Spleen (tissue), 11 donors: Measurements from ENCODE around the gene FN1. TPM values are rescaled to one million over a fixed set of nuclear protein-coding genes. Genes with fewer than 3 reads are reported as not detected.

Experiments
- DNase-seq: peaks from one replicate; pipeline ENCODE4 v3.0.0-alpha.2; 2020
- H3K27ac ChIP-seq, 8 donors: fragments of 200-600 bp; sonication (generic) in 7 of 8; 1 replicate in 4 of 8; 2 replicates in 4 of 8; pipeline versions ENCODE4 v1.5.0 to v1.8.0; 2016 to 2021; ENCODE audit warnings: inconsistent platforms in 4 of 8, mild to moderate bottlenecking in 4 of 8, moderate library complexity in 1 of 8
- H3K27me3 ChIP-seq, 7 donors: fragments of 200-600 bp; sonication (generic) in 6 of 7; replicated peaks in 1 of 7; 1 replicate in 4 of 7; 2 replicates in 3 of 7; pipeline versions ENCODE4 v1.5.0 to v1.8.0; 2016 to 2021; ENCODE audit warnings: inconsistent platforms in 3 of 7, mild to moderate bottlenecking in 1 of 7
- H3K36me3 ChIP-seq, 6 donors: fragments of 200-600 bp; sonication (generic) in 5 of 6; 1 replicate in 4 of 6; 2 replicates in 2 of 6; pipeline versions ENCODE4 v1.5.0 to v1.8.0; 2016 to 2021; ENCODE audit warnings: inconsistent platforms in 2 of 6
- H3K4me1 ChIP-seq, 6 donors: fragments of 200-600 bp; sonication (generic) in 5 of 6; 1 replicate in 3 of 6; 2 replicates in 3 of 6; pipeline versions ENCODE4 v1.5.0 to v1.8.0; 2016 to 2021; ENCODE audit warnings: inconsistent platforms in 3 of 6
- H3K4me3 ChIP-seq, 8 donors: fragments of 200-600 bp; sonication (generic) in 7 of 8; 1 replicate in 4 of 8; 2 replicates in 4 of 8; pipeline versions ENCODE4 v1.5.0 to v1.8.0; 2016 to 2021; ENCODE audit warnings: inconsistent platforms in 4 of 8, mild to moderate bottlenecking in 4 of 8, moderate library complexity in 2 of 8
- H3K9me3 ChIP-seq, 8 donors: fragments of 200-600 bp; sonication (generic) in 7 of 8; 1 replicate in 4 of 8; 2 replicates in 4 of 8; pipeline versions ENCODE4 v1.5.0 to v1.8.0; 2016 to 2021; ENCODE audit warnings: inconsistent platforms in 4 of 8
- POLR2A ChIP-seq, 3 donors: fragments of 450-650 bp; IDR thresholded peaks; one replicate each; pipeline ENCODE4 v1.5.1; 2017; ENCODE audit warnings: antibody characterized with exemption in 3 of 3, mild to moderate bottlenecking in 1 of 3
- POLR2AphosphoS5 ChIP-seq, 3 donors: sonication (generic); formaldehyde crosslinking; IDR thresholded peaks; one replicate each; pipeline ENCODE4 v1.5.1; 2017; ENCODE audit warnings: antibody characterized with exemption in 3 of 3
- WGBS, 5 donors: extraction: QIAGEN DNeasy Blood & Tissue Kit in 3 of 5; methylation state at CpG; one replicate each; pipeline versions ENCODE4 v1.1.5 to v1.1.7; 2013 to 2018; 5-methylcytosine and 5-hydroxymethylcytosine counted together
- intact Hi-C: fragments of 100-400 bp; cut with DNase I; formaldehyde crosslinking; loops from one replicate; pipeline ENCODE4 v1.15.0; 2023; ENCODE audit warnings: low total_unique reads
- polyA plus RNA-seq, 3 donors: library from polyadenylated mRNA; stranded (reverse); fragments of 200-250 nt; gene quantifications; one replicate each; pipeline ENCODE4 v1.2.1, GENCODE V29; 2013
- total RNA-seq, 7 donors: library from RNA; depleted of rRNA in 3 of 7; stranded (reverse); fragments of >200 nt in 3 of 7; fragmentation: NEBNext Ultra II Directional in 4 of 7; extraction: Animal tissue kit (Norgen Biotek cat#: 25700) in 4 of 7; gene quantifications; one replicate each; pipeline versions ENCODE4 v1.1.0 to v1.2.1, GENCODE V29; 2016 to 2021
- TF ChIP-seq, protein P1 (sequence below), 11 experiments: fragments of 200-600 bp in 7 of 11; fragments of 450-650 bp in 4 of 11; sonication (generic) in 4 of 11; IDR thresholded peaks in 8 of 11; conservative IDR thresholded peaks in 3 of 11; 1 replicate in 7 of 11; 2 replicates in 4 of 11; pipeline versions ENCODE4 v1.4.0 to v1.8.0; 2016 to 2021; ENCODE audit warnings: antibody characterized with exemption in 11 of 11, inconsistent platforms in 4 of 11, mild to moderate bottlenecking in 1 of 11
- donor health status: healthy with polysubstance abuse.
- donor health status: DM: no; HTN: no; CAD: no; lungs with moderate emphysema.
- donor health status: DM: no; HTN: no; CAD: no.
- donor health status: Bipolar disorder and iron deficiency.
- donor health status: healthy.
- donor health status: DM: no; HTN: no; CAD: no.
- donor health status: DM: yes; HTN: yes; CAD: no.

The FN1 gene
- total and polyA plus RNA-seq, 10 donors, result 28.0 to 104 (median 35.8) TPM

GRCh38 chr2:215454519-215455246 lies 18.8 kb upstream of the FN1 start:
- TF ChIP-seq POLR2AphosphoS5 (IDR thresholded peaks at IDR 0.05), result no peak
- TF ChIP-seq, protein P1, sequence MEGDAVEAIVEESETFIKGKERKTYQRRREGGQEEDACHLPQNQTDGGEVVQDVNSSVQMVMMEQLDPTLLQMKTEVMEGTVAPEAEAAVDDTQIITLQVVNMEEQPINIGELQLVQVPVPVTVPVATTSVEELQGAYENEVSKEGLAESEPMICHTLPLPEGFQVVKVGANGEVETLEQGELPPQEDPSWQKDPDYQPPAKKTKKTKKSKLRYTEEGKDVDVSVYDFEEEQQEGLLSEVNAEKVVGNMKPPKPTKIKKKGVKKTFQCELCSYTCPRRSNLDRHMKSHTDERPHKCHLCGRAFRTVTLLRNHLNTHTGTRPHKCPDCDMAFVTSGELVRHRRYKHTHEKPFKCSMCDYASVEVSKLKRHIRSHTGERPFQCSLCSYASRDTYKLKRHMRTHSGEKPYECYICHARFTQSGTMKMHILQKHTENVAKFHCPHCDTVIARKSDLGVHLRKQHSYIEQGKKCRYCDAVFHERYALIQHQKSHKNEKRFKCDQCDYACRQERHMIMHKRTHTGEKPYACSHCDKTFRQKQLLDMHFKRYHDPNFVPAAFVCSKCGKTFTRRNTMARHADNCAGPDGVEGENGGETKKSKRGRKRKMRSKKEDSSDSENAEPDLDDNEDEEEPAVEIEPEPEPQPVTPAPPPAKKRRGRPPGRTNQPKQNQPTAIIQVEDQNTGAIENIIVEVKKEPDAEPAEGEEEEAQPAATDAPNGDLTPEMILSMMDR (IDR thresholded peaks at IDR 0.05 in 8 of 11, conservative IDR thresholded peaks at IDR 0.05 in 3 of 11), result peak; percentile 29 to 73 (median 63)
- Histone ChIP-seq H3K27me3 (peaks cover 0 to 22% (median 0%) of the 10 kb centered on the region in 7 donors), H3K4me3 (no peak overlapping the region), H3K9me3 (no peaks in the 10 kb centered on the region), H3K27ac (no peak overlapping the region), H3K36me3 (no peaks in the 10 kb centered on the region), H3K4me1 (no peaks in the 10 kb centered on the region)
- no peak for DNase-seq
- 47 to 58% (median 50%) methylated on average over 5 of the region's 5 CpGs for WGBS, 5 donors
- intact Hi-C loops, result loop anchor here (5.0 kb wide), 2 partner anchors 373 to 463 kb away; no protein-coding TSS in a partner anchor

GRCh38 chr2:215452725-215453124 lies 16.9 kb upstream of the FN1 start:
- no peak overlapping the region for H3K27ac ChIP-seq
- H3K4me3 ChIP-seq, result no peak overlapping the region
- intact Hi-C loops, result loop anchor here (5.0 kb wide), 1 partner anchor 465 kb away; no protein-coding TSS in a partner anchor
- 74 to 89% (median 83%) methylated on average over 5 of the region's 5 CpGs for WGBS, 5 donors
- H3K9me3 ChIP-seq, result no peaks in the 10 kb centered on the region
- peaks cover 0 to 23% (median 0%) of the 10 kb centered on the region in 7 donors for H3K27me3 ChIP-seq
- no peak for TF ChIP-seq POLR2AphosphoS5 (IDR thresholded peaks at IDR 0.05)
- no peak for TF ChIP-seq POLR2A (IDR thresholded peaks at IDR 0.05)
- TF ChIP-seq, protein P1 (IDR thresholded peaks at IDR 0.05 in 8 of 11, conservative IDR thresholded peaks at IDR 0.05 in 3 of 11), result no peak
- H3K4me1 ChIP-seq, result no peaks in the 10 kb centered on the region
- no peak for DNase-seq
- H3K36me3 ChIP-seq, result no peaks in the 10 kb centered on the region

GRCh38 chr2:215451012-215451756 lies 15.3 kb upstream of the FN1 start:
- no peaks in the 10 kb centered on the region for H3K4me1 ChIP-seq
- DNase-seq, result no peak
- H3K36me3 ChIP-seq, result no peaks in the 10 kb centered on the region
- H3K27ac ChIP-seq, result no peak overlapping the region
- H3K27me3 ChIP-seq, result peaks cover 0 to 25% (median 0%) of the 10 kb centered on the region in 7 donors
- no peaks in the 10 kb centered on the region for H3K9me3 ChIP-seq
- TF ChIP-seq POLR2AphosphoS5 (IDR thresholded peaks at IDR 0.05) (no peak), POLR2A (IDR thresholded peaks at IDR 0.05) (no peak)
- TF ChIP-seq, protein P1 (IDR thresholded peaks at IDR 0.05 in 8 of 11, conservative IDR thresholded peaks at IDR 0.05 in 3 of 11), result no peak
- intact Hi-C loops, result loop anchor here (5.0 kb wide), 1 partner anchor 466 kb away; no protein-coding TSS in a partner anchor
- 82 to 93% (median 86%) methylated on average over 6 of the region's 6 CpGs for WGBS, 5 donors
- H3K4me3 ChIP-seq, result no peak overlapping the region
